ENCODE measurements around the gene USO1.
"Not testable (repeated sequence)": the region's sequence is repeated elsewhere in the genome, so short reads cannot be mapped to it uniquely, and the experiment has no call there.

Gene USO1

DNA sequence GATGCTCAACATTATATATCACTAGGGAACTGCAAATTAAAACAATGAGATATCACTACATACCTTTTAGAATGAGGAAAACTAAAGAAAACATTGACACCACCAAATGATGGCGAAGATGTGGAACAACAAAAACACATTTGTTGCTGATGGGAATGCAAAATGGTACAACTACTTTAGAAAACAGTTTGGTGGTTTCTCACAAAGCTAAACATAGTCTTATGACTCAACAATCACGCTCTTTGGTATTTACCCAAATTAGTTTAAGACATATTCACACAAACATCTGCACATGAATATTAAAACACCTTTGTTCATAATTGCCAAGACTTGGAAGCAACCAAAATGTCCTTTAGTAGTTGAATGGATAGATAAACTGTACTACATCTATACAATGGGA, 53.2 kb downstream of the USO1 start:
- TF ChIP-seq CTCF (conservative IDR thresholded peaks at IDR 0.05; ENCODE audit: low read depth, low read length): no peak
- no peak for DNase-seq (ENCODE audit: low read depth)
- no peak overlapping the region for H3K4me3 ChIP-seq (ENCODE audit: low read length)

GRCh38 chr4:75779105-75779757, 54.9 kb downstream of the USO1 start:
- no peak for TF ChIP-seq CTCF (conservative IDR thresholded peaks at IDR 0.05; ENCODE audit: low read depth, low read length)
- DNase-seq (ENCODE audit: low read depth): no peak
- H3K4me3 ChIP-seq (ENCODE audit: low read length): no peak overlapping the region

GRCh38 chr4:75781305-75781704, 56.9 kb downstream of the USO1 start:
- H3K4me3 ChIP-seq (ENCODE audit: low read length): no peak overlapping the region
- no peak for TF ChIP-seq CTCF (conservative IDR thresholded peaks at IDR 0.05; ENCODE audit: low read depth, low read length)
- no peak for DNase-seq (ENCODE audit: low read depth)

- no peak for DNase-seq (ENCODE audit: low read depth)
- no peak for TF ChIP-seq CTCF (conservative IDR thresholded peaks at IDR 0.05; ENCODE audit: low read depth, low read length)
Measured at GRCh38 chr4:75786526-75786925, 62.1 kb downstream of the USO1 start.

GRCh38 chr4:75786938-75787337, 62.6 kb downstream of the USO1 start:
- TF ChIP-seq CTCF (conservative IDR thresholded peaks at IDR 0.05; ENCODE audit: low read depth, low read length): no peak
- H3K4me3 ChIP-seq (ENCODE audit: low read length): no peak overlapping the region

More at GRCh38 chr4:75786526-75786925, 62.1 kb downstream of the USO1 start:
- no peak overlapping the region for H3K4me3 ChIP-seq (ENCODE audit: low read length)

GRCh38 chr4:75790024-75790423, 65.6 kb downstream of the USO1 start:
- DNase-seq (ENCODE audit: low read depth): no peak
- no peak for TF ChIP-seq CTCF (conservative IDR thresholded peaks at IDR 0.05; ENCODE audit: low read depth, low read length)
- no peak overlapping the region for H3K4me3 ChIP-seq (ENCODE audit: low read length)

More at GRCh38 chr4:75786938-75787337, 62.6 kb downstream of the USO1 start:
- no peak for DNase-seq (ENCODE audit: low read depth)

DNA sequence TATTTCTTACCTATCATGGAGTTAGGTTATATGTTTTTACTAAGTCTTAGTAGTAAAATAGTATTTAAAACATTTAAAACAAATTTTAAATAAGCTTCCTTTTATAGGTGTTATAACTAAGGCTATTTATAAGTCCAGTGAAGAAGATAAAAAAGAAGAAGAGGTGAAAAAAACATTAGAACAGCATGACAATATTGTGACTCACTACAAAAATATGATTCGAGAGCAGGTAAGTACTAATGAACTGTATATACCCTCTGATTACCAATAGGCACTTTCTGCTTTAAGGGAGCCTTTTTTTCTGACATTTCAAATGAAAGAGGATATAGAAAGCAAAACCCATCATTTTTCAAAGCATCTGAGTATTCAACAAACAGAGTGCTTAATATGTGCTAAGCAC, 76.6 kb downstream of the USO1 start:
- no peak for TF ChIP-seq CTCF (conservative IDR thresholded peaks at IDR 0.05; ENCODE audit: low read depth, low read length)
- no peak overlapping the region for H3K4me3 ChIP-seq (ENCODE audit: low read length)
- DNase-seq (ENCODE audit: low read depth): no peak

- not testable (repeated sequence) for H3K4me3 ChIP-seq (ENCODE audit: low read length); DNase-seq (ENCODE audit: low read depth)
Measured at GRCh38 chr4:75806035-75806434, 81.7 kb downstream of the USO1 start.
